ENCODE measurements around the gene CLVS2. TPM values are rescaled to one million over a fixed set of nuclear protein-coding genes. Genes with fewer than 3 reads are reported as not detected.

The CLVS2 gene
- total RNA-seq, 1 donor from 2014 or later, result 1.5 TPM

- Histone ChIP-seq H3K9me3 (no peaks in the 10 kb centered on the region), H3K27me3 (no peaks in the 10 kb centered on the region), H3K27ac (no peak overlapping the region), H3K36me3 (no peaks in the 10 kb centered on the region), H3K4me1 (no peaks in the 10 kb centered on the region), H3K4me3 (no peak overlapping the region)
- TF ChIP-seq POLR2A (IDR thresholded peaks at IDR 0.05), result no peak
- no peak for TF ChIP-seq CTCF (IDR thresholded peaks at IDR 0.05)
- TF ChIP-seq POLR2AphosphoS5 (IDR thresholded peaks at IDR 0.05; ENCODE audit: insufficient read depth in 1 of 2, low read depth in 1 of 2), result no peak
- no peak for DNase-seq (ENCODE audit: extremely low spot score in 2 of 2)
- intact Hi-C loops (cut with DNase I), result no loop called here
These were observed 66.6 kb downstream of the CLVS2 start for GRCh38 chr6:123062670-123063069.

- H3K36me3 ChIP-seq, result no peaks in the 10 kb centered on the region
- DNase-seq (ENCODE audit: extremely low spot score in 2 of 2), result no peak
- intact Hi-C loops (cut with DNase I), result no loop called here
- H3K4me1 ChIP-seq, result no peaks in the 10 kb centered on the region
- H3K4me3 ChIP-seq, result no peak overlapping the region
- H3K9me3 ChIP-seq, result no peaks in the 10 kb centered on the region
- H3K27me3 ChIP-seq, result no peaks in the 10 kb centered on the region
- no peak for TF ChIP-seq POLR2A (IDR thresholded peaks at IDR 0.05)
- no peak for TF ChIP-seq CTCF (IDR thresholded peaks at IDR 0.05)
- TF ChIP-seq POLR2AphosphoS5 (IDR thresholded peaks at IDR 0.05; ENCODE audit: insufficient read depth in 1 of 2, low read depth in 1 of 2), result no peak
- no peak overlapping the region for H3K27ac ChIP-seq
These were observed 68.0 kb downstream of the CLVS2 start for GRCh38 chr6:123064038-123064437.

GRCh38 chr6:123074616-123075015 lies 78.6 kb downstream of the CLVS2 start:
- no peaks in the 10 kb centered on the region for H3K9me3 ChIP-seq
- H3K27ac ChIP-seq, result no peak overlapping the region
- no peak for TF ChIP-seq CTCF (IDR thresholded peaks at IDR 0.05)
- no peak for TF ChIP-seq POLR2AphosphoS5 (IDR thresholded peaks at IDR 0.05; ENCODE audit: insufficient read depth in 1 of 2, low read depth in 1 of 2)
- no peak for TF ChIP-seq POLR2A (IDR thresholded peaks at IDR 0.05)
- no peak overlapping the region for H3K4me3 ChIP-seq
- no peaks in the 10 kb centered on the region for H3K36me3 ChIP-seq
- intact Hi-C loops (cut with DNase I), result no loop called here
- H3K4me1 ChIP-seq, result no peaks in the 10 kb centered on the region
- no peak for DNase-seq (ENCODE audit: extremely low spot score in 2 of 2)
- no peaks in the 10 kb centered on the region for H3K27me3 ChIP-seq

- no peak overlapping the region for H3K4me3 ChIP-seq
- TF ChIP-seq CTCF (IDR thresholded peaks at IDR 0.05), result no peak
- TF ChIP-seq POLR2A (IDR thresholded peaks at IDR 0.05), result no peak
- TF ChIP-seq POLR2AphosphoS5 (IDR thresholded peaks at IDR 0.05; ENCODE audit: insufficient read depth in 1 of 2, low read depth in 1 of 2), result no peak
- H3K27me3 ChIP-seq, result no peaks in the 10 kb centered on the region
- intact Hi-C loops (cut with DNase I), result no loop called here
- no peak for DNase-seq (ENCODE audit: extremely low spot score in 2 of 2)
- H3K9me3 ChIP-seq, result no peaks in the 10 kb centered on the region
- H3K4me1 ChIP-seq, result no peaks in the 10 kb centered on the region
- no peaks in the 10 kb centered on the region for H3K36me3 ChIP-seq
- H3K27ac ChIP-seq, result no peak overlapping the region
These were observed 89.4 kb downstream of the CLVS2 start for GRCh38 chr6:123085403-123085802.

- Histone ChIP-seq H3K36me3 (no peaks in the 10 kb centered on the region), H3K4me3 (no peak overlapping the region), H3K4me1 (no peaks in the 10 kb centered on the region), H3K27ac (no peak overlapping the region), H3K27me3 (no peaks in the 10 kb centered on the region), H3K9me3 (no peaks in the 10 kb centered on the region)
- intact Hi-C loops (cut with DNase I), result no loop called here
- DNase-seq (ENCODE audit: extremely low spot score in 2 of 2), result no peak
- TF ChIP-seq CTCF (IDR thresholded peaks at IDR 0.05), result no peak
- no peak for TF ChIP-seq POLR2AphosphoS5 (IDR thresholded peaks at IDR 0.05; ENCODE audit: insufficient read depth in 1 of 2, low read depth in 1 of 2)
- TF ChIP-seq POLR2A (IDR thresholded peaks at IDR 0.05), result no peak
These were observed 93.2 kb downstream of the CLVS2 start for GRCh38 chr6:123089226-123089625.
